Measurements from ENCODE around the gene SRD5A1. TPM values are rescaled to one million over a fixed set of nuclear protein-coding genes. Genes with fewer than 3 reads are reported as not detected.

The SRD5A1 gene
- total and polyA plus RNA-seq, 2 of the 8 experiments (the other 6 are each of a cell fraction or from before 2014, with no cell fraction given), result 34.7 to 42.4 TPM

GRCh38 chr5:6623228-6623627 lies 10.0 kb upstream of the SRD5A1 start:
- Histone ChIP-seq H4K91ac (replicated peaks; ENCODE audit: insufficient read length, low read length) (no peak overlapping the region), H2AK5ac (ENCODE audit: low read depth, low read length) (no peak overlapping the region), H3K56ac (replicated peaks; ENCODE audit: insufficient read length, low read depth, low read length) (no peak overlapping the region), H3K9ac (replicated peaks in 1 of 4; ENCODE audit: extremely low read depth in 1 of 4, low read depth in 3 of 4, low read length in 3 of 4) (no peak overlapping the region), H2BK15ac (ENCODE audit: low read length) (no peak overlapping the region), H4K20me1 (replicated peaks in 1 of 2; ENCODE audit: control insufficient read depth in 1 of 2, insufficient read depth in 2 of 2, low read length in 2 of 2) (peaks cover 14 to 15% of the 10 kb centered on the region in 2 experiments), H3K23ac (ENCODE audit: insufficient read length) (no peak overlapping the region), H3K27ac (ENCODE audit: low read depth, low read length) (no peak overlapping the region), H3K14ac (ENCODE audit: insufficient read length) (no peak overlapping the region), H3K4me1 (replicated peaks in 1 of 4; ENCODE audit: control insufficient read depth in 3 of 4, insufficient read depth in 4 of 4, low read length in 3 of 4) (no peaks in the 10 kb centered on the region), H3K4ac (replicated peaks; ENCODE audit: insufficient read length, low read depth, low read length) (no peak overlapping the region), H2BK12ac (ENCODE audit: low read depth, low read length) (no peak overlapping the region), H3K9me3 (ENCODE audit: insufficient read depth in 2 of 2, low read depth in 1 of 2, low read length in 1 of 2) (no peaks in the 10 kb centered on the region), H3K79me1 (ENCODE audit: low read depth, low read length) (peaks cover 12% of the 10 kb centered on the region; the same call in 1 of the 2 replicates), H2AFZ (ENCODE audit: low read length) (no peak overlapping the region), H3K18ac (ENCODE audit: extremely low read depth, low read length) (no peak overlapping the region), H3K36me3 (ENCODE audit: control insufficient read depth in 2 of 4, insufficient read depth in 4 of 4, low read length in 3 of 4) (peaks cover 26 to 93% (median 63%) of the 10 kb centered on the region in 4 experiments), H3K79me2 (ENCODE audit: control insufficient read depth in 1 of 2, insufficient read depth in 2 of 2, low read length in 2 of 2) (peaks cover 4 to 61% of the 10 kb centered on the region in 2 experiments), H2BK5ac (ENCODE audit: low read depth, low read length) (no peak overlapping the region), H3K27me3 (replicated peaks in 1 of 4; ENCODE audit: control insufficient read depth in 3 of 4, extremely low read depth in 1 of 4, insufficient read depth in 3 of 4, low read length in 3 of 4) (no peaks in the 10 kb centered on the region), H3K4me3 (ENCODE audit: extremely low read depth in 1 of 4, insufficient read depth in 2 of 4, low read depth in 3 of 4, low read length in 4 of 4) (no peak overlapping the region), H4K8ac (ENCODE audit: extremely low read depth, insufficient read depth, low read length) (no peak overlapping the region), H2BK120ac (replicated peaks; ENCODE audit: low read depth, low read length) (no peak overlapping the region), H2BK20ac (ENCODE audit: low read length) (no peak overlapping the region), H3K23me2 (ENCODE audit: low read depth, low read length) (no peaks in the 10 kb centered on the region), H4K5ac (ENCODE audit: insufficient read length, low read depth, low read length) (no peak overlapping the region), H3K4me2 (ENCODE audit: insufficient read depth in 1 of 2, low read depth in 2 of 2, low read length in 2 of 2) (no peak overlapping the region)
- CTCF ChIA-PET (ENCODE audit: partially characterized antibody), result interaction anchor here (0.6 to 1.4 kb wide), 4 partner anchors 9 to 1700 kb away, joined by 3 to 5 read pairs (median 3); no protein-coding TSS in a partner anchor
- FAIRE-seq (no peak), DNase-seq (ENCODE audit: low read depth in 1 of 2, low spot score in 2 of 2) (no peak)
- WGBS, 2 experiments (ENCODE audit: extremely low coverage in 1 of 2, insufficient coverage in 1 of 2, insufficient read length in 1 of 2, insufficient replicate concordance in 2 of 2, low coverage in 1 of 2, low lambda C conversion rate in 2 of 2, missing lambda C conversion rate in 1 of 2), result 86% methylated on average over 4 of the region's 4 CpGs; no CpG with 5 or more reads in 1 of the 2 experiments
- POLR2A ChIA-PET (ENCODE audit: partially characterized antibody), result interaction anchor here (1.5 to 5.2 kb wide), 4 partner anchors 9 to 21 kb away, joined by 3 to 20 read pairs (median 8); partner anchors contain the start of genes NSUN2 and SRD5A1
- TF ChIP-seq SIX5 (IDR thresholded peaks at IDR 0.05; ENCODE audit: low read depth, low read length) (no peak), BACH1 (IDR thresholded peaks at IDR 0.05; ENCODE audit: low read length) (no peak), SP4 (IDR thresholded peaks at IDR 0.05; ENCODE audit: low read length) (no peak), KDM4A (IDR thresholded peaks at IDR 0.05; ENCODE audit: low read depth, low read length, severe bottlenecking) (no peak), TCF12 (IDR thresholded peaks at IDR 0.05; ENCODE audit: low read depth, low read length) (no peak), CHD1 (IDR thresholded peaks at IDR 0.05; ENCODE audit: low read depth, low read length) (no peak), RNF2 (IDR thresholded peaks at IDR 0.05; ENCODE audit: borderline replicate concordance, low read depth, low read length, missing control alignments, poor library complexity, severe bottlenecking) (no peak), HDAC6 (IDR thresholded peaks at IDR 0.05; ENCODE audit: low read depth, low read length) (no peak), FOSL1 (IDR thresholded peaks at IDR 0.05; ENCODE audit: insufficient read depth, low read depth, low read length) (no peak), BCL11A (IDR thresholded peaks at IDR 0.05; ENCODE audit: low read depth in 2 of 2, low read length in 2 of 2) (no peak), POLR2AphosphoS5 (IDR thresholded peaks at IDR 0.05; ENCODE audit: low read depth, low read length) (no peak), CREB1 (IDR thresholded peaks at IDR 0.05) (no peak), CTBP2 (IDR thresholded peaks at IDR 0.05; ENCODE audit: borderline replicate concordance, insufficient read depth, insufficient read length, low read length) (no peak), NANOG (IDR thresholded peaks at IDR 0.05; ENCODE audit: insufficient read depth, low read depth, low read length, poor library complexity, severe bottlenecking) (no peak), YY1 (IDR thresholded peaks at IDR 0.05; ENCODE audit: low read depth, low read length) (no peak)

All from H1 (cell line).